Uterus (tissue), 4 donors: ENCODE data around the gene MAP2K7. TPM values are rescaled to one million over a fixed set of nuclear protein-coding genes. Genes with fewer than 3 reads are reported as not detected.

Experiments used
- DNase-seq, 2 donors: peaks; one replicate each; pipeline ENCODE4 v3.0.0-alpha.2; 2019 to 2020
- H3K27ac ChIP-seq, 2 donors: fragments of 200-600 bp; sonication (generic); 1 replicate in 1 of 2; 2 replicates in 1 of 2; pipeline ENCODE4 v1.5.1; 2016 to 2018
- H3K27me3 ChIP-seq, 2 donors: fragments of 200-600 bp; sonication (generic); one replicate each; pipeline ENCODE4 v1.5.1; 2018 to 2019; ENCODE audit warnings: control low read depth in 1 of 2
- H3K36me3 ChIP-seq, 2 donors: fragments of 200-600 bp; sonication (generic); one replicate each; pipeline ENCODE4 v1.5.1; 2019; ENCODE audit warnings: control low read depth in 1 of 2
- H3K4me1 ChIP-seq, 2 donors: fragments of 200-600 bp; sonication (generic); one replicate each; pipeline ENCODE4 v1.5.1; 2018 to 2019; ENCODE audit warnings: control low read depth in 1 of 2
- H3K4me3 ChIP-seq, 2 donors: fragments of 200-600 bp; sonication (generic); 1 replicate in 1 of 2; 2 replicates in 1 of 2; pipeline ENCODE4 v1.5.1; 2018 to 2019; ENCODE audit warnings: mild to moderate bottlenecking in 1 of 2
- H3K9me3 ChIP-seq, 2 donors: fragments of 200-600 bp; sonication (generic); one replicate each; pipeline ENCODE4 v1.5.1; 2019; ENCODE audit warnings: control low read depth in 1 of 2
- CTCF ChIP-seq, 4 experiments: fragments of 200-600 bp in 2 of 4; fragments of 450-650 bp in 2 of 4; sonication (generic) in 2 of 4; IDR thresholded peaks; one replicate each; pipeline ENCODE4 v1.5.1; 2016 to 2019; ENCODE audit warnings: antibody characterized with exemption in 4 of 4, mild to moderate bottlenecking in 2 of 4, moderate library complexity in 1 of 4
- POLR2A ChIP-seq, 2 donors: fragments of 450-650 bp; IDR thresholded peaks; one replicate each; pipeline ENCODE4 v1.6.1; 2016; ENCODE audit warnings: antibody characterized with exemption in 2 of 2, mild to moderate bottlenecking in 1 of 2, moderate library complexity in 1 of 2
- intact Hi-C: fragments of 100-400 bp; cut with DNase I; formaldehyde crosslinking; loops from one replicate; pipeline ENCODE4 v1.15.1; 2023; ENCODE audit warnings: low total_unique reads
- total RNA-seq, 4 donors: library from RNA; depleted of rRNA in 3 of 4; stranded (reverse); fragments of >200 nt in 3 of 4; gene quantifications; one replicate each; pipeline versions ENCODE4 v1.1.0 to v1.2.4, GENCODE V29; 2014 to 2023
- donor health status: DM: yes; HTN: yes; CAD: no.

The MAP2K7 gene
- total RNA-seq, 4 donors from 2014 or later, result 0.59 to 40.2 (median 9.4) TPM

- Histone ChIP-seq H3K27ac (peak overlapping the region; percentile 88 to 99), H3K4me1 (peaks cover 27 to 56% of the 10 kb centered on the region in 2 donors), H3K9me3 (no peaks in the 10 kb centered on the region), H3K4me3 (peak overlapping the region; percentile 32 to 53), H3K27me3 (no peaks in the 10 kb centered on the region), H3K36me3 (no peaks in the 10 kb centered on the region)
- intact Hi-C loops, result no loop called here
- peak; percentile 81 to 82 for DNase-seq
- TF ChIP-seq POLR2A (IDR thresholded peaks at IDR 0.05), result peak in 1 of 2 donors; percentile 42
- peak; percentile 59 to 94 (median 84) for TF ChIP-seq CTCF (IDR thresholded peaks at IDR 0.05)
Observed at GRCh38 chr19:7925171-7925851, 21.6 kb downstream of the MAP2K7 start.

- no peaks in the 10 kb centered on the region for H3K9me3 ChIP-seq
- peak; percentile 75 to 87 for DNase-seq
- intact Hi-C loops, result no loop called here
- no peaks in the 10 kb centered on the region for H3K36me3 ChIP-seq
- H3K27ac ChIP-seq, result peak within 1 kb of the TSS; percentile 97 to 99
- TF ChIP-seq POLR2A (IDR thresholded peaks at IDR 0.05) (peak in 1 of 2 donors; percentile 48), CTCF (IDR thresholded peaks at IDR 0.05) (peak in 2 of 4 experiments; percentile 32 to 46)
- H3K4me1 ChIP-seq, result peaks cover 26 to 63% of the 10 kb centered on the region in 2 donors
- H3K27me3 ChIP-seq, result no peaks in the 10 kb centered on the region
- peak within 1 kb of the TSS; percentile 32 to 53 for H3K4me3 ChIP-seq
Observed at GRCh38 chr19:7926021-7926726, 22.5 kb downstream of the MAP2K7 start, which contains the start of gene CTXN1. Gene CTXN1, minus strand, starts transcription at chr19:7926135. Its CDS starts 597 bp downstream, at chr19:7925538.

- TF ChIP-seq CTCF (IDR thresholded peaks at IDR 0.05) (no peak), POLR2A (IDR thresholded peaks at IDR 0.05) (no peak)
- Histone ChIP-seq H3K4me3 (peak overlapping the region in 1 of 2 donors; percentile 53), H3K9me3 (no peaks in the 10 kb centered on the region), H3K27me3 (no peaks in the 10 kb centered on the region), H3K4me1 (peaks cover 18 to 62% of the 10 kb centered on the region in 2 donors), H3K27ac (peak overlapping the region; percentile 97 to 99), H3K36me3 (no peaks in the 10 kb centered on the region)
- DNase-seq, result peak in 1 of 2 donors; percentile 50
- intact Hi-C loops, result no loop called here
Observed at GRCh38 chr19:7926727-7927604, 23.3 kb downstream of the MAP2K7 start.

- peaks cover 10 to 54% of the 10 kb centered on the region in 2 donors for H3K4me1 ChIP-seq
- H3K4me3 ChIP-seq, result peak overlapping the region in 1 of 2 donors; percentile 17
- H3K27ac ChIP-seq, result peak overlapping the region; percentile 97 to 99
Observed at GRCh38 chr19:7927605-7928333, 24.1 kb downstream of the MAP2K7 start.

More at GRCh38 chr19:7927605-7928333, 24.1 kb downstream of the MAP2K7 start:
- intact Hi-C loops, result no loop called here
- H3K27me3 ChIP-seq, result no peaks in the 10 kb centered on the region
- peak in 1 of 2 donors; percentile 46 for DNase-seq
- H3K36me3 ChIP-seq, result no peaks in the 10 kb centered on the region
- TF ChIP-seq CTCF (IDR thresholded peaks at IDR 0.05) (no peak), POLR2A (IDR thresholded peaks at IDR 0.05) (no peak)
- no peaks in the 10 kb centered on the region for H3K9me3 ChIP-seq
